B cell (primary cell): ENCODE results near the gene GRID1. TPM values are rescaled to one million over a fixed set of nuclear protein-coding genes. Genes with fewer than 3 reads are reported as not detected.

Experiments
- ATAC-seq: fragments of 200-7000 bp; cut with Tn5 transposase; one replicate; pipeline ENCODE4 v1.10.0; 2021; ENCODE audit warnings: low read depth, mild to moderate bottlenecking, moderate number of reproducible peaks, moderate library complexity
- CTCF ChIA-PET: fragments of 350-600 bp; sonication (Branson Sonifier 250); formaldehyde crosslinking; loops from one replicate; lab custom pipeline; 2021; ENCODE audit warnings: antibody characterized with exemption, inconsistent platforms; lab: Charles Lee
- POLR2A ChIA-PET: fragments of 350-600 bp; sonication (Branson Sonifier 250); formaldehyde crosslinking; loops from one replicate; lab custom pipeline; 2021; ENCODE audit warnings: antibody characterized with exemption; lab: Charles Lee
- DNase-seq: peaks from one replicate; pipeline ENCODE4 v3.0.0; 2013
- H2AFZ ChIP-seq: 2 replicates; pipeline ENCODE4 v1.6.1; 2012; ENCODE audit warnings: mild to moderate bottlenecking, low read depth, low read length; ENCODE audit not compliant: insufficient read depth, poor library complexity, severe bottlenecking
- H3K27ac ChIP-seq, 2 donors: 1 replicate in 1 of 2; 2 replicates in 1 of 2; pipeline ENCODE4 v1.5.1; 2012 to 2013; ENCODE audit warnings: low read length in 2 of 2, mild to moderate bottlenecking in 2 of 2, moderate library complexity in 1 of 2
- H3K27me3 ChIP-seq, 4 experiments: fragments of 200-600 bp in 1 of 4; sonication (generic) in 1 of 4; replicated peaks in 1 of 4; 1 replicate in 2 of 4; 2 replicates in 2 of 4; pipeline versions ENCODE4 v1.6.1 to v1.7.0; 2013 to 2016; ENCODE audit warnings: low read length in 3 of 4, mild to moderate bottlenecking in 2 of 4, mixed read lengths in 1 of 4, moderate library complexity in 1 of 4; ENCODE audit not compliant: insufficient read depth in 4 of 4, control insufficient read depth in 3 of 4; ENCODE audit errors: control extremely low read depth in 1 of 4
- H3K36me3 ChIP-seq, 2 experiments: replicated peaks in 1 of 2; 1 replicate in 1 of 2; 2 replicates in 1 of 2; pipeline versions ENCODE4 v1.6.1 to v1.7.1; 2013; ENCODE audit warnings: low read length in 1 of 2; ENCODE audit not compliant: insufficient read depth in 2 of 2, control insufficient read depth in 1 of 2; ENCODE audit errors: control extremely low read depth in 1 of 2, extremely low read depth in 1 of 2
- H3K4me1 ChIP-seq, 2 donors: fragments of 200-600 bp in 1 of 2; sonication (generic) in 1 of 2; 1 replicate in 1 of 2; 2 replicates in 1 of 2; pipeline versions ENCODE4 v1.5.1 to v1.6.1; 2013 to 2017; ENCODE audit warnings: low read length in 2 of 2; ENCODE audit not compliant: control insufficient read depth in 2 of 2, insufficient read depth in 2 of 2
- H3K4me2 ChIP-seq: replicated peaks from 2 replicates; pipeline ENCODE3; 2012; ENCODE audit warnings: mild to moderate bottlenecking, low read depth, low read length; ENCODE audit not compliant: poor library complexity, severe bottlenecking
- H3K4me3 ChIP-seq, 5 experiments: fragments of 200-600 bp in 1 of 5; sonication (generic) in 1 of 5; 1 replicate in 3 of 5; 2 replicates in 2 of 5; pipeline versions ENCODE4 v1.5.1 to v1.7.0; 2011 to 2016; ENCODE audit warnings: low read length in 4 of 5, mild to moderate bottlenecking in 4 of 5, low read depth in 2 of 5, control low read depth in 1 of 5, moderate library complexity in 1 of 5; ENCODE audit not compliant: insufficient read depth in 1 of 5; ENCODE audit errors: control extremely low read depth in 1 of 5, extremely low read depth in 1 of 5
- H3K79me2 ChIP-seq: fragments of 200-600 bp; sonication (generic); one replicate; pipeline ENCODE4 v1.6.0; 2016; ENCODE audit warnings: low read length; ENCODE audit not compliant: control insufficient read depth, insufficient read depth
- H3K9ac ChIP-seq: fragments of 200-600 bp; sonication (generic); 2 replicates; pipeline ENCODE4 v1.6.1; 2017; ENCODE audit warnings: mild to moderate bottlenecking, low read length, moderate library complexity
- H3K9me3 ChIP-seq, 3 donors: one replicate each; pipeline versions ENCODE4 v1.6.1 to v1.7.1; 2013; ENCODE audit warnings: low read length in 2 of 3; ENCODE audit not compliant: control insufficient read depth in 2 of 3, insufficient read depth in 1 of 3; ENCODE audit errors: control extremely low read depth in 1 of 3
- H4K20me1 ChIP-seq: 2 replicates; pipeline ENCODE4 v1.6.0; 2012; ENCODE audit warnings: mild to moderate bottlenecking, low read length; ENCODE audit not compliant: insufficient read depth, control insufficient read depth, poor library complexity, severe bottlenecking
- H3K27ac Mint-ChIP-seq: one replicate; pipeline ENCODE4 v1.8.0; 2021; ENCODE audit warnings: mixed read lengths
- H3K27me3 Mint-ChIP-seq: one replicate; pipeline ENCODE4 v1.8.0; 2021; ENCODE audit warnings: mixed read lengths
- H3K4me1 Mint-ChIP-seq: one replicate; pipeline ENCODE4 v1.8.0; 2021; ENCODE audit warnings: mixed read lengths
- H3K4me3 Mint-ChIP-seq: one replicate; pipeline ENCODE4 v1.8.0; 2021; ENCODE audit warnings: mixed read lengths
- H3K9me3 Mint-ChIP-seq: one replicate; pipeline ENCODE4 v1.8.0; 2022; ENCODE audit warnings: mixed read lengths; ENCODE audit not compliant: insufficient read depth
- CTCF ChIP-seq: fragments of 200-600 bp; IDR thresholded peaks from one replicate; pipeline ENCODE4 v1.8.0; 2022; ENCODE audit warnings: antibody characterized with exemption, mild to moderate bottlenecking
- EZH2 ChIP-seq: IDR thresholded peaks from 2 replicates; pipeline ENCODE4 v1.6.1; 2012; ENCODE audit warnings: borderline replicate concordance, low read depth, mild to moderate bottlenecking, moderate library complexity, low read length; ENCODE audit not compliant: insufficient read depth, poor library complexity, severe bottlenecking
- WGBS: methylation state at CpG from one replicate; pipeline ENCODE4 v1.1.5; 2013; ENCODE audit warnings: missing lambda C conversion rate; ENCODE audit not compliant: insufficient coverage; 5-methylcytosine and 5-hydroxymethylcytosine counted together
- intact Hi-C: fragments of 100-400 bp; cut with micrococcal nuclease; formaldehyde crosslinking; loops from one replicate; pipeline ENCODE4 v1.10.0; 2022
- polyA plus RNA-seq: library from polyadenylated mRNA; depleted of rRNA; stranded (reverse); fragments of >200 nt; gene quantifications from 2 replicates; pipeline ENCODE4 v1.2.3, GENCODE V29; 2012
- total RNA-seq, 2 donors: library from RNA; stranded (reverse); fragments of 120-200 nt in 1 of 2; gene quantifications; 1 replicate in 1 of 2; 2 replicates in 1 of 2; pipeline versions ENCODE4 v1.2.3 to v1.2.4, GENCODE V29; 2013 to 2022

Gene GRID1
- total and polyA plus RNA-seq, 2 donors (not counting 1 experiment from before 2014, with no cell fraction given), result not detected

- ChIA-PET POLR2A (no interaction called here), CTCF (no interaction called here)
- H3K79me2 ChIP-seq, result no peaks in the 10 kb centered on the region
- H3K9me3 Mint-ChIP-seq, result peaks cover 2% of the 10 kb centered on the region
- TF ChIP-seq CTCF (no peak), EZH2 (no peak)
- H3K4me3 Mint-ChIP-seq, result no peak overlapping the region
- no peaks in the 10 kb centered on the region for H3K36me3 ChIP-seq
- H3K4me3 ChIP-seq, result no peak overlapping the region
- intact Hi-C loops, result no loop called here
- no peak overlapping the region for H2AFZ ChIP-seq
- H3K9ac ChIP-seq, result no peak overlapping the region
- no peaks in the 10 kb centered on the region for H3K4me1 ChIP-seq
- H3K27me3 Mint-ChIP-seq, result peaks cover 3% of the 10 kb centered on the region
- no peaks in the 10 kb centered on the region for H3K27me3 ChIP-seq
- no peak overlapping the region for H3K27ac ChIP-seq
- ATAC-seq, result no peak
- H4K20me1 ChIP-seq, result no peaks in the 10 kb centered on the region
- H3K9me3 ChIP-seq, result peaks cover 0 to 7% (median 0%) of the 10 kb centered on the region in 3 donors
- WGBS, result 96% methylated on average over 4 of the region's 7 CpGs
- H3K4me1 Mint-ChIP-seq, result no peaks in the 10 kb centered on the region
- DNase-seq, result no peak
- H3K27ac Mint-ChIP-seq, result no peak overlapping the region
- no peak overlapping the region for H3K4me2 ChIP-seq
Observed at GRCh38 chr10:85645926-85646711, 720.5 kb downstream of the GRID1 start.

GRCh38 chr10:85645053-85645452, 721.5 kb downstream of the GRID1 start:
- POLR2A ChIA-PET, result no interaction called here

More at GRCh38 chr10:85645053-85645452, 721.5 kb downstream of the GRID1 start:
- ATAC-seq (no peak), DNase-seq (no peak)
- no peaks in the 10 kb centered on the region for H3K27me3 ChIP-seq
- H3K36me3 ChIP-seq, result no peaks in the 10 kb centered on the region
- no peaks in the 10 kb centered on the region for H3K79me2 ChIP-seq
- no peak overlapping the region for H3K4me3 ChIP-seq
- Mint-ChIP-seq H3K4me1 (no peaks in the 10 kb centered on the region), H3K9me3 (peaks cover 2% of the 10 kb centered on the region), H3K27me3 (peaks cover 3% of the 10 kb centered on the region), H3K27ac (no peak overlapping the region), H3K4me3 (no peak overlapping the region)
- TF ChIP-seq CTCF (no peak), EZH2 (no peak)
- CTCF ChIA-PET, result no interaction called here
- H3K27ac ChIP-seq, result no peak overlapping the region
- H3K9me3 ChIP-seq, result peaks cover 0 to 7% (median 0%) of the 10 kb centered on the region in 3 donors
- 100% methylated on average over 1 of the region's 3 CpGs for WGBS
- H2AFZ ChIP-seq, result no peak overlapping the region
- intact Hi-C loops, result no loop called here
- no peaks in the 10 kb centered on the region for H4K20me1 ChIP-seq
- H3K9ac ChIP-seq, result no peak overlapping the region
- no peak overlapping the region for H3K4me2 ChIP-seq
- H3K4me1 ChIP-seq, result no peaks in the 10 kb centered on the region
